Measurements from ENCODE around the gene ACOT11.

GRCh38 chr1:54581621-54582035, 33.6 kb downstream of the ACOT11 start:
- TF ChIP-seq POLR2A (IDR thresholded peaks at IDR 0.05; ENCODE audit: low read depth, low read length): no peak
- TF ChIP-seq POLR2AphosphoS5 (IDR thresholded peaks at IDR 0.05; ENCODE audit: low read depth, low read length): no peak
- no peak for TF ChIP-seq TAF1 (IDR thresholded peaks at IDR 0.05; ENCODE audit: borderline replicate concordance, low read depth, low read length)
